GM20000 (cell line): ENCODE results near the gene ELMO1.

Experiments
- DNase-seq: peaks from one replicate; pipeline ENCODE4 v3.0.0; 2012; ENCODE audit warnings: low spot score
- TF ChIP-seq, protein P1 (sequence below): IDR thresholded peaks from 2 replicates; pipeline ENCODE4 v1.5.1; 2012; ENCODE audit warnings: mild to moderate bottlenecking, control low read depth; ENCODE audit errors: extremely low read depth, missing control alignments

ELMO1 gene

DNA sequence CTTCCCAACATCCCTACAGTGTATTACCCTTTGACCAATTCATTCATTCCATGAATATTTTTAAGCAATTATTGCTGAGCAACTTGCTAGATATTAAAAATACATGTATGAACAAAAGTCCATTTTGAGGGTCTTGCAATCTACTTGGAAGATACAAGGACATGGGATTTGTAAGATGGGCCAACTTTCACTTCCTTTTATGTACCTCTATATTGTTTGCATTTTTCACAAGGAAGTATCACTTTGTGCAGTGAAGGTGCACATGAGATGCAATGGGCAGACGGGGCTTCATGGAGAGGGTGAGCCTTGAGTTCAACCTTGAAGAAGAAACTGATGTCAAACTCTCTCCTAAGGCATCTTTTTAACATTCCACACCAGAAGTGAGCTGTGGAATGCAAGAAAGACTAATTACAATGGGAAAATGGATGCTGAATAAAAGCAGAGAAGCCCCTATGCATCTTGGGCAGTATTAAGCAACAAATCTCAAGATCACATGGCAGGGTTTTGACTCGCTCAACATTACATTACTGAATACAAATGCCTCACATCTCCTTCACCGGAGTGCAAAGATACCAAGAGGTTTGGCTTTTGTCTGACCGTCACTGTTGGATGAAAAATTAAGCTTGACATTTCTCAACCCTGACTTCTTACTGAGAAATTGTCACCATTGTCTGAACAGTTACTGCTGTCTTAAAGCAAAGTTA lies 341.5 kb downstream of the ELMO1 start:
- TF ChIP-seq, protein P1, sequence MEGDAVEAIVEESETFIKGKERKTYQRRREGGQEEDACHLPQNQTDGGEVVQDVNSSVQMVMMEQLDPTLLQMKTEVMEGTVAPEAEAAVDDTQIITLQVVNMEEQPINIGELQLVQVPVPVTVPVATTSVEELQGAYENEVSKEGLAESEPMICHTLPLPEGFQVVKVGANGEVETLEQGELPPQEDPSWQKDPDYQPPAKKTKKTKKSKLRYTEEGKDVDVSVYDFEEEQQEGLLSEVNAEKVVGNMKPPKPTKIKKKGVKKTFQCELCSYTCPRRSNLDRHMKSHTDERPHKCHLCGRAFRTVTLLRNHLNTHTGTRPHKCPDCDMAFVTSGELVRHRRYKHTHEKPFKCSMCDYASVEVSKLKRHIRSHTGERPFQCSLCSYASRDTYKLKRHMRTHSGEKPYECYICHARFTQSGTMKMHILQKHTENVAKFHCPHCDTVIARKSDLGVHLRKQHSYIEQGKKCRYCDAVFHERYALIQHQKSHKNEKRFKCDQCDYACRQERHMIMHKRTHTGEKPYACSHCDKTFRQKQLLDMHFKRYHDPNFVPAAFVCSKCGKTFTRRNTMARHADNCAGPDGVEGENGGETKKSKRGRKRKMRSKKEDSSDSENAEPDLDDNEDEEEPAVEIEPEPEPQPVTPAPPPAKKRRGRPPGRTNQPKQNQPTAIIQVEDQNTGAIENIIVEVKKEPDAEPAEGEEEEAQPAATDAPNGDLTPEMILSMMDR, result no peak

DNA sequence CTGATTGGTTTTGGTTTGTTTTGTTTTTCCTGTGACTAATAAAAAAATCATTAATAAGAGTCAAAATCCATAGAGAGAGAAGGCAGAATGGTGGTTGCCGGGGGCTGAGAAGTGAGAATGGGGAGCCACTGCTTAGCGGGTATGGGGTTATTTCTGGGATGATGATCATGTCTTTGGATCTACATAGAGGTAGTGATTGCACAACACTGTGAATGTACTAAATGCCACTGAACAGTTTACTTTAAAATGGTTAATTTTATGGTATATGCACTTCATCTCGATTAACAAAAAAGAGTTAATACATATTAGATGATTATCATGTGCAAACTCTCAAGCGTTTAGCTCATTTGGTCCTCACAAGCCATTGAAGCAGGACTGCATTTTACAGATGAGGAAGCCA lies 342.9 kb downstream of the ELMO1 start:
- TF ChIP-seq, protein P1, result no peak
- no peak for DNase-seq

More for the DNA sequence above, 341.5 kb downstream of the ELMO1 start:
- no peak for DNase-seq

DNA sequence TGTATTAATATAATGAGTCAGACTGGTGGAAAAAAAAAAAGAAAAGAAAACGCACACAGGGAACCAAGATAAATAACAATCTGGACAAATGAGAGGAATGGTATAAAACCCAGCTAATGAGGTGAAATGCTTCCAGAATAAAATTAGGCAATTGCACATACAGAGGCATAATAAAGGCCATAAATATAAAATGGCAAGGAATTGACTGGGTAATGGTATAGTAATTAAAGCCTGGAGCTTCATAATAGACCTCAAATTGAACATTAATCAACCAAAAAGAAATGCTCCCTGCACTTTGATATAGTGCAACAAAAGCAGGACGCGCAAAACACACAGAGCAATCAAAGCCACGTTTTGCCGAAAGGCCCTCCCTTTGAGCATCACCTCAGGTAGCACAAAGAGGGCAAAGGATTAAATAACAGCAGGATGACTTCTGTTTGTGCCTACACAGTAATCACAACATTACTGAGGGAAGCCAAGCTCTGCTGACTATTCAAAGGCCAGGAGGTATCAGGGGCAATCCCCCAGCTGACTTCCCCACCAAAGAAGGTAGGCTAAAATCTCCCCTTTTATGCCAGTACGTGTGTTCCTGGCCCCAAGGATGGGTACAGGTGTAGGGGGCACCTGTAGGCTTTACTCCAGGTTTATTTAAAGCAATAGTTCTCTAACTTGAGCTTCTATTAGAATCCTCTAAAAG lies 343.7 kb downstream of the ELMO1 start:
- TF ChIP-seq, protein P1, result no peak
- DNase-seq, result no peak

DNA sequence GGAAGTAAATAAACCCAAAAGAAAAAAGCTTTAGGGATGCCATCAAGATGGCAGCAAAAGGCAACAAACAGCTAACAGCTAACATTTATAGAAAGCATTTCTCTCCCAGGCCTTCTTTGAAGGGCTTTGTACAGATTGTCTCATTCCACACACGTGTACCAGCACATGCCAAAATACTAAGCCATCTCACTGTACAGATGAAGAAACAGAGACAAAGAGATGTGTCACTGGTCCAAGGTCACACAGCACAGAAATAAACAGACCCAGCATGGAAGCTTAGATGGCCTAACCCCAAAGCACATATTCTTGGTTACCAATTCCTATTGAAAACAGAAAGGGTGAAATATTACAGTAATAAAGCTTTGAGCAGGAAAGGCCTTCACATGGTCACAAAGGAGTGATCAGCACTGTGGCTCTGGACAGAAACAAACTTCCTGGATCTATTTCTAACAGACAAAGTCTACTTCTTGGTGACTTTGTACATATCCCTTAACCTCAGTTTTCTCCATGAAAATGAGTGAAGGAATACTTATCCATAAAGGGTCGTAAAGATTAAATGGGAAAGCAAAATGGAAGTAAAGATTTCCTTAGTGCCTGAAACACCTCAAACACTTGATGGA lies 346.0 kb downstream of the ELMO1 start:
- TF ChIP-seq, protein P1, result no peak
- DNase-seq, result no peak

DNA sequence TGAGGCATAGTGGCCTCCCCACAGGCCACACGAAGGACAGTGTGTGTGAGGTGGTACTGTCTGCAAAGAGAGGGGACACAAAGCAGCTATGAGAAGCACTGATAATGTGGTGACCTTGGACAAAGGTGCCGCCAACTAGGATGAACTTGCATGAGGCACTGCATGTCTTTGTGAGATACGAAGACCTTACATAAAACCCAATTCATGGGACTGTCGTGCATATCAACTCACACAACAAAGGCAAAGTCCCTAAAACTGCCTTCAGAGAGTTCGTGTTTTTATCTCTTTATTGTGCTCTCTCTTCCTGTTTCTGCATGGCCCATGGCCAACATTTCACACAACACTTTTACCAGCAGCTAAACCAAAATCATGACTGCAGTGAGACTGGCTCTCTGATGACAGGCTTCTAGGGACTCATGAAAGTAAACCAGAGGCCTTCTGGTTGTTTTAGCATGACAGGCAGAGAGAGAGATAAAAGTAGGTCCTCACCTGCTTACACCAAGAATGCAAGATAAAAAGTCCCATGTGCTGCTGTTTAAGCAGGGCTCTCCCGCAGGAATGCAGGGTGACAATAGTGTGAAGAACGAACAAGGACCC lies 347.8 kb downstream of the ELMO1 start:
- TF ChIP-seq, protein P1, result no peak
- DNase-seq, result no peak

DNA sequence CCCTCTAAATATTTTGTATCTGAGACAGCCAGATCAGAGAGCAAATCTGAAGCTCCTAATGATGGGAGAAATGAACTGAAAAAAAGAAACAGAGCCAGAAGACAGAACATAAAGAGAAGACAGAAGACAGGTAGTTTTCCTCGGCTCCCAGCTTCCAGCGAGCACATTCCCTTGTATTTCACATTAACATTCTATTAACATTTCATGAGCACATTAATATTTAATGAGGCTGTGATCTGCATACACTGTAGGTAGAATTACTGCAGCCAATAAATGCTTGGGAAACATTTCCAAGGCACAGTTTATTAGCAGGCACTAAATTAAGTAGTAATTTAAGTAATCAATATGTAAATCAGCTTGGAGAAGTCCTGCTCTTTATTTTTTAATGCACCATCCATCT lies 349.9 kb downstream of the ELMO1 start:
- TF ChIP-seq, protein P1, result no peak
- no peak for DNase-seq

DNA sequence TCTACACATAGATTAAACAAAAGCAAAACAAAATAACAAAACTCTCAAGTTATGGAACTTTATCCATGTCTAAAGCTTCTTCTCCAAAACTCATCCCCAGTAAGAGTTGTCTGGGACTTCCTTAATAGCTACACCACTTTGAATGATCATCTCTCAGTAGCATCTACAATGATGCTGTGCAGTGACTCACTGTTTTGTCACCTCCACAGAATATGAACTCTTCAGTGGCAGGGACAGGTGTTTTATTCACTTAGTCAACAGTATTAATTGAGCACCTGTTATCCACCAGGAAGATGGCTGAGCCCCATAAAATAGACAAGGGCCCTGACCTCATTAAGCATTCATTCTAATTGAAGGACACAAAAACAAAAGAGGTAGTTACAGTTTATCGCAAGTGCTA lies 350.7 kb downstream of the ELMO1 start:
- TF ChIP-seq, protein P1, result no peak
- DNase-seq, result no peak
